Panc1 (cell line): Measurements from ENCODE around the gene LILRB3. TPM values are rescaled to one million over a fixed set of nuclear protein-coding genes. Genes with fewer than 3 reads are reported as not detected.
A peak's percentile ranks its signal among the peaks of the same experiment; 100 is the strongest.
"Not testable (repeated sequence)": the region's sequence is repeated elsewhere in the genome, so short reads cannot be mapped to it uniquely, and the experiment has no call there.

ENCODE experiments used
- ATAC-seq: fragments of 200-7000 bp; cut with Tn5 transposase; 2 replicates; pipeline ENCODE4 v1.9.1; 2020; ENCODE audit warnings: mild to moderate bottlenecking, moderate library complexity
- BruUV-seq: library from RNA; stranded (reverse); fragments of 400-500 nt; replicated peaks from 2 replicates; lab custom pipeline; 2021; lab: Mats Ljungman, UMichigan
- CTCF ChIA-PET: fragments of 300-600 bp; sonication (Branson Sonifier 250); formaldehyde crosslinking; loops from one replicate; lab custom pipeline; 2022; ENCODE audit warnings: antibody characterized with exemption; lab: Charles Lee
- POLR2A ChIA-PET: fragments of 300-600 bp; sonication (Branson Sonifier 250); formaldehyde crosslinking; loops from one replicate; lab custom pipeline; 2022; ENCODE audit warnings: antibody characterized with exemption; lab: Charles Lee
- DNase-seq: peaks from one replicate; pipeline ENCODE4 v3.0.0-alpha.2; 2010; ENCODE audit warnings: low read depth, low spot score
- H3K27ac ChIP-seq: 2 replicates; pipeline ENCODE4 v1.5.1; 2011; ENCODE audit warnings: mild to moderate bottlenecking, low read length, inconsistent platforms
- H3K27me3 ChIP-seq: fragments of 200-500 bp; sonication (Bioruptor generic); 2 replicates; pipeline ENCODE4 v1.6.0; 2014; ENCODE audit warnings: low read length, inconsistent platforms; ENCODE audit not compliant: control insufficient read depth, insufficient read depth
- H3K36me3 ChIP-seq: fragments of 200-500 bp; sonication (Bioruptor generic); 2 replicates; pipeline ENCODE4 v1.5.1; 2014; ENCODE audit warnings: inconsistent platforms, mild to moderate bottlenecking, low read length, moderate library complexity; ENCODE audit not compliant: control insufficient read depth, insufficient read depth
- H3K4me1 ChIP-seq: 2 replicates; pipeline ENCODE4 v1.5.1; 2011; ENCODE audit warnings: inconsistent platforms, mild to moderate bottlenecking, low read length, moderate library complexity; ENCODE audit not compliant: control insufficient read depth, insufficient read depth
- H3K4me3 ChIP-seq, 2 experiments: 2 replicates each; pipeline ENCODE4 v1.5.1; 2011 to 2012; ENCODE audit warnings: low read depth in 2 of 2, low read length in 2 of 2, mild to moderate bottlenecking in 2 of 2, inconsistent platforms in 1 of 2, moderate library complexity in 1 of 2
- H3K9me3 ChIP-seq: fragments of 200-500 bp; sonication (Bioruptor generic); 2 replicates; pipeline ENCODE4 v1.5.1; 2014; ENCODE audit warnings: low read depth, mild to moderate bottlenecking, inconsistent platforms, low read length, moderate library complexity; ENCODE audit not compliant: control insufficient read depth, insufficient read depth
- CTCF ChIP-seq: fragments of 450-650 bp; IDR thresholded peaks from 2 replicates; pipeline ENCODE4 v1.5.1; 2017; ENCODE audit warnings: mild to moderate bottlenecking
- POLR2AphosphoS5 ChIP-seq: IDR thresholded peaks from 2 replicates; pipeline ENCODE4 v1.6.1; 2012; ENCODE audit warnings: mild to moderate bottlenecking, low read depth, low read length, moderate library complexity
- SIN3A ChIP-seq: IDR thresholded peaks from 2 replicates; pipeline ENCODE4 v1.6.1; 2012; ENCODE audit warnings: low read depth, mild to moderate bottlenecking, low read length, moderate library complexity, borderline replicate concordance; ENCODE audit not compliant: insufficient read depth
- TCF7L2 ChIP-seq: IDR thresholded peaks from 2 replicates; pipeline ENCODE4 v1.6.1; 2011; ENCODE audit warnings: mild to moderate bottlenecking, low read depth, low read length, inconsistent platforms
- in situ Hi-C: cut with HindIII; loops from 2 replicates; pipeline ENCODE4 v1.10.0; 2016; ENCODE audit warnings: low sequenced_read_pairs, low pct_unique_long_range_greater_than_20kb
- intact Hi-C: fragments of 100-400 bp; cut with micrococcal nuclease; formaldehyde crosslinking; loops from one replicate; pipeline ENCODE4 v1.10.0; 2022; ENCODE audit not compliant: unreplicated experiment
- total RNA-seq: library from RNA; stranded (reverse); gene quantifications from one replicate; pipeline ENCODE4 v1.2.1, GENCODE V29; 2021; ENCODE audit not compliant: unreplicated experiment
- TF ChIP-seq, protein P1 (sequence below), 2 experiments: IDR thresholded peaks; 2 replicates each; pipeline ENCODE4 v1.6.1; 2011 to 2012; ENCODE audit warnings: low read depth in 2 of 2, control low read depth in 1 of 2, low read length in 1 of 2, mild to moderate bottlenecking in 1 of 2, moderate library complexity in 1 of 2; ENCODE audit not compliant: insufficient read depth in 1 of 2

LILRB3 gene
- total RNA-seq, 1 experiment from 2014 or later, result 0.18 TPM

GRCh38 chr19:54245936-54246335, 23.1 kb upstream of the LILRB3 start:
- TF ChIP-seq, protein P1, sequence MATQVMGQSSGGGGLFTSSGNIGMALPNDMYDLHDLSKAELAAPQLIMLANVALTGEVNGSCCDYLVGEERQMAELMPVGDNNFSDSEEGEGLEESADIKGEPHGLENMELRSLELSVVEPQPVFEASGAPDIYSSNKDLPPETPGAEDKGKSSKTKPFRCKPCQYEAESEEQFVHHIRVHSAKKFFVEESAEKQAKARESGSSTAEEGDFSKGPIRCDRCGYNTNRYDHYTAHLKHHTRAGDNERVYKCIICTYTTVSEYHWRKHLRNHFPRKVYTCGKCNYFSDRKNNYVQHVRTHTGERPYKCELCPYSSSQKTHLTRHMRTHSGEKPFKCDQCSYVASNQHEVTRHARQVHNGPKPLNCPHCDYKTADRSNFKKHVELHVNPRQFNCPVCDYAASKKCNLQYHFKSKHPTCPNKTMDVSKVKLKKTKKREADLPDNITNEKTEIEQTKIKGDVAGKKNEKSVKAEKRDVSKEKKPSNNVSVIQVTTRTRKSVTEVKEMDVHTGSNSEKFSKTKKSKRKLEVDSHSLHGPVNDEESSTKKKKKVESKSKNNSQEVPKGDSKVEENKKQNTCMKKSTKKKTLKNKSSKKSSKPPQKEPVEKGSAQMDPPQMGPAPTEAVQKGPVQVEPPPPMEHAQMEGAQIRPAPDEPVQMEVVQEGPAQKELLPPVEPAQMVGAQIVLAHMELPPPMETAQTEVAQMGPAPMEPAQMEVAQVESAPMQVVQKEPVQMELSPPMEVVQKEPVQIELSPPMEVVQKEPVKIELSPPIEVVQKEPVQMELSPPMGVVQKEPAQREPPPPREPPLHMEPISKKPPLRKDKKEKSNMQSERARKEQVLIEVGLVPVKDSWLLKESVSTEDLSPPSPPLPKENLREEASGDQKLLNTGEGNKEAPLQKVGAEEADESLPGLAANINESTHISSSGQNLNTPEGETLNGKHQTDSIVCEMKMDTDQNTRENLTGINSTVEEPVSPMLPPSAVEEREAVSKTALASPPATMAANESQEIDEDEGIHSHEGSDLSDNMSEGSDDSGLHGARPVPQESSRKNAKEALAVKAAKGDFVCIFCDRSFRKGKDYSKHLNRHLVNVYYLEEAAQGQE (IDR thresholded peaks at IDR 0.05; ENCODE audit: insufficient read depth in 1 of 2, low read depth in 2 of 2, low read length in 1 of 2), result no peak
- TF ChIP-seq POLR2AphosphoS5 (no peak), CTCF (no peak), TCF7L2 (no peak), SIN3A (no peak)
- Histone ChIP-seq H3K36me3 (no peaks in the 10 kb centered on the region), H3K9me3 (no peaks in the 10 kb centered on the region), H3K4me3 (no peak overlapping the region), H3K27ac (no peak overlapping the region), H3K27me3 (0 out of 2 replicates have a peak, but pooled peaks cover 3% of the 10 kb centered on the region), H3K4me1 (no peaks in the 10 kb centered on the region)
- POLR2A ChIA-PET, result no interaction called here
- ATAC-seq (no peak), DNase-seq (no peak)
- intact Hi-C loops, result loop anchor here (2.0 kb wide), 1 partner anchor 23 kb away; the partner anchor contains the start of gene LILRB3
- CTCF ChIA-PET, result no interaction called here
- no TSS peak for BruUV-seq
- in situ Hi-C loops, result no loop called here

- H3K9me3 ChIP-seq, POLR2A ChIA-PET, H3K27ac ChIP-seq, ATAC-seq, BruUV-seq, DNase-seq, H3K36me3 ChIP-seq, in situ Hi-C loops, H3K27me3 ChIP-seq, H3K4me3 ChIP-seq, H3K4me1 ChIP-seq, CTCF ChIA-PET: not testable (repeated sequence)
- intact Hi-C loops, result loop anchor here (2.0 kb wide), 1 partner anchor 21 kb away; the partner anchor contains the start of gene LILRB3
These were observed 21.0 kb upstream of the LILRB3 start for GRCh38 chr19:54243809-54244208.

DNA sequence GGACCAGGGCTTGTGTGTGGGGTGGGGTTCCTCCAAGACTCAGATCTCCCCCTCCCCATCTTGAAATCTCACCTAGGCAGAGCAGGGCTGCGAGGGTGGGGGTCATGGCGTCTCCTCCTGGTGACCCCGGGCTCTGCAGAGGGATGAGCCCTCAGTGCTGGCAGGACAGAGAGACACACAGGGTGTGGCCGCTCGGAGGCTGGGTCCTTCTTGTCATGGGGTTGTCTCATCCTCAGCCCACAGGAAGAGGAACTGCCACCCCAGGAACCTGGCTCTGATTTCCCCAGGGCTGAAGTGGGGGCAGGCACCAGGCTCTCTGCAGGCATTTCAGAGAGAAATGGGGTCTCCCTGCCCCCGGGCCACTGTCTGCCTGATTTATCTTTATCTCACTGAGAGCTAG, 19.8 kb upstream of the LILRB3 start, which contains the start of gene LILRA6:
Gene LILRA6, minus strand, starts transcription at position 145 of the 400 bp plus-strand sequence.
- H3K4me3 ChIP-seq, DNase-seq, CTCF ChIA-PET, H3K4me1 ChIP-seq, POLR2A ChIA-PET, ATAC-seq, H3K27ac ChIP-seq, BruUV-seq, in situ Hi-C loops, H3K36me3 ChIP-seq, H3K27me3 ChIP-seq, intact Hi-C loops, H3K9me3 ChIP-seq: not testable (repeated sequence)

DNA sequence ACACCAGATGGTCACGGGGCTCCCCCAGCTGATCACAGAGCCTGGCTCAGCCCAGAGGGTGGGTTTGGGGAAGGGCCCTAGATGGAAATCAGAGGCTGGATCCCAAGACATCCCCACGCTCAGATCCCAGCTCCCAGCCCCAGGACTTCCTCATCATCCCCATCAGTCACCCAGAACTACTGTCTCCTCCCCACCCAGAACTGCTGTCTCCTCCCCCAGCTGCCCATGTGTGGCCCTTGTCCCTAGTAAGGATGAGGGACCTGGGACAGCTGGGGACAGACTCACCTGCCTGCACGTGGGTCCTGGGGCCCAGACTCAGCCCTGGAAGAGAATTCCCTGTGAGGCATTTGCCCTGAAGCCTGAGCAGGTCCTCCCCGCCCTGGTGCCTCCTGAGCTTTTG, 19.4 kb upstream of the LILRB3 start:
- H3K9me3 ChIP-seq, H3K27ac ChIP-seq, H3K36me3 ChIP-seq, POLR2A ChIA-PET, BruUV-seq, H3K4me3 ChIP-seq, H3K4me1 ChIP-seq, in situ Hi-C loops, DNase-seq, CTCF ChIA-PET, intact Hi-C loops, H3K27me3 ChIP-seq, ATAC-seq: not testable (repeated sequence)

- CTCF ChIA-PET, H3K27me3 ChIP-seq, intact Hi-C loops, in situ Hi-C loops, H3K36me3 ChIP-seq, BruUV-seq, H3K4me3 ChIP-seq, H3K9me3 ChIP-seq, H3K27ac ChIP-seq, H3K4me1 ChIP-seq, POLR2A ChIA-PET, DNase-seq: not testable (repeated sequence)
- peak; percentile 57 for ATAC-seq
These were observed 17.8 kb upstream of the LILRB3 start for GRCh38 chr19:54240372-54241336.
